Hepatocyte (in vitro differentiated cells): Measurements from ENCODE around the gene RAD23B.

ENCODE experiments used
- EZH2 ChIP-seq: fragments of 200-600 bp; sonication (generic); IDR thresholded peaks from 2 replicates; pipeline ENCODE4 v1.6.1; 2016; ENCODE audit warnings: antibody characterized with exemption, mild to moderate bottlenecking, borderline replicate concordance
- EZH2phosphoT487 ChIP-seq: fragments of 200-600 bp; sonication (generic); IDR thresholded peaks from one replicate; pipeline ENCODE4 v1.6.1; 2018; ENCODE audit warnings: antibody characterized with exemption, mild to moderate bottlenecking, low read depth, moderate library complexity; ENCODE audit not compliant: unreplicated experiment, severe bottlenecking
- TF ChIP-seq, protein P1 (sequence below): fragments of 200-600 bp; sonication (generic); IDR thresholded peaks from 2 replicates; pipeline ENCODE4 v1.5.1; 2016; ENCODE audit warnings: antibody characterized with exemption, mild to moderate bottlenecking; ENCODE audit not compliant: poor library complexity

DNA sequence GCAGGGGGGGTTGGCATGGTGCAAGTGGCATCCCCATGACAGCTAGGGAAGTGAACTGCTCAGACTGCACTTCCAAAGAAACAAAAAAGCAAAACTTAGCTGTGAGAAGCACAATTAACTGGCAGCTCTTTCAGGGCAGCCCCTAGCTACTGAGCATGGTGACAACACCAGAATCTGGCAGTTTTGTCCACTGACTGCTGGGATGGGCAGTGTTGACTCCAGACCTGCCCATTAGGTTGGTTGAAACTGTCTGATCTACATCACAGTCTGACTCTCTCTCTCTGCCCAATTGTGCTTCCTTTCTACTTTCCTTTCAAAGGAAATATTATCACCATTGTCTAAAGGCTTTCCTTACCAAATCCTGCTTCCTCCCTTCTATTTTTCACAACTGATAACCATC is 12.5 kb upstream of the RAD23B start:
- TF ChIP-seq, protein P1, sequence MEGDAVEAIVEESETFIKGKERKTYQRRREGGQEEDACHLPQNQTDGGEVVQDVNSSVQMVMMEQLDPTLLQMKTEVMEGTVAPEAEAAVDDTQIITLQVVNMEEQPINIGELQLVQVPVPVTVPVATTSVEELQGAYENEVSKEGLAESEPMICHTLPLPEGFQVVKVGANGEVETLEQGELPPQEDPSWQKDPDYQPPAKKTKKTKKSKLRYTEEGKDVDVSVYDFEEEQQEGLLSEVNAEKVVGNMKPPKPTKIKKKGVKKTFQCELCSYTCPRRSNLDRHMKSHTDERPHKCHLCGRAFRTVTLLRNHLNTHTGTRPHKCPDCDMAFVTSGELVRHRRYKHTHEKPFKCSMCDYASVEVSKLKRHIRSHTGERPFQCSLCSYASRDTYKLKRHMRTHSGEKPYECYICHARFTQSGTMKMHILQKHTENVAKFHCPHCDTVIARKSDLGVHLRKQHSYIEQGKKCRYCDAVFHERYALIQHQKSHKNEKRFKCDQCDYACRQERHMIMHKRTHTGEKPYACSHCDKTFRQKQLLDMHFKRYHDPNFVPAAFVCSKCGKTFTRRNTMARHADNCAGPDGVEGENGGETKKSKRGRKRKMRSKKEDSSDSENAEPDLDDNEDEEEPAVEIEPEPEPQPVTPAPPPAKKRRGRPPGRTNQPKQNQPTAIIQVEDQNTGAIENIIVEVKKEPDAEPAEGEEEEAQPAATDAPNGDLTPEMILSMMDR, result no peak
- TF ChIP-seq EZH2 (no peak), EZH2phosphoT487 (no peak)
